GF-D8 (cell line): ENCODE measurements around the gene FAM193A.
"Not testable (repeated sequence)": the region's sequence is repeated elsewhere in the genome, so short reads cannot be mapped to it uniquely, and the experiment has no call there.

Experiments used
- DNase-seq: peaks from one replicate; lab custom pipeline; 2025; lab: John Stamatoyannopoulos, UW

The FAM193A gene

DNA sequence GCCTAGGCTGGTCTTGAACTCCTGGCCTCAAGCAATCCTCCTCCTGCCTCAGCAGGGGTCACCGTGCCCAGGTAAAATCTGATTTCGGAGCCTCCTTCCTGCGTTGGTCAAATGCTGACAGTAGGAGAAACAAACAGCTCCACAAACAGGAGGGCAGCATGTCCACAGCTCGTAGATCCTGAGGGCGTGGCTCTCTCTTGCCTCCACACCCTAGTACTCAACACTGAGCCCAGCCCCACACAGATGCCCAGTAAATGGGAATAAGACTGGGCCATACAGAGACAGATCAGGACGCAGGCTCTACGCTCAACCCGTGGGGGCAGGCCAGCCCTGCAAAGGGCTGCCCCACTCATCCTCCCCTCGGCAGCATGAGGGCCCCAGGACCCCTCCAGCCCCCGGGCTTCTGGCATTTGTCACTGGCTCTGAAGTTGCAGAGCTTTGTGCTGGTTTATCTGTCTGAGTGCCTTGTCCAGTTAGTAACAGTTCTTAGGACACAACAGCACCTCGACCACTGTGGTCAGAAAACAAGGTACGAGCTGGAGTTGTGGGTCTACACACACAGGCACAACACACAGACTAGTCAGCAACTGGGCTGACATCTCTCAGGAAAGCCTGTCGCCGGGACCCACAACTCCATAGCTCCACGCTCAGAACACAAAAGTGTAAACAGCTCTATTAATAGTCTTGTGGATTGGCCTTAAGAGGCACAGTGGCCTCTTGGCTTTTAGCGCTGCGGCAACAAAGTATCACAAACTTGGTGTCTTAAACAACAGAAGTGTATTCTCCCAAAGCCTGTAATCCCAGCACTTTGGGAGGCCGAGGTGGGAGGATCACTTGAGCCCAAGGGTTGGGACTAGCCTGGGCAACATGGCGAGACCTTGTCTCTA is 214.5 kb downstream of the FAM193A start:
- no peak for DNase-seq

DNA sequence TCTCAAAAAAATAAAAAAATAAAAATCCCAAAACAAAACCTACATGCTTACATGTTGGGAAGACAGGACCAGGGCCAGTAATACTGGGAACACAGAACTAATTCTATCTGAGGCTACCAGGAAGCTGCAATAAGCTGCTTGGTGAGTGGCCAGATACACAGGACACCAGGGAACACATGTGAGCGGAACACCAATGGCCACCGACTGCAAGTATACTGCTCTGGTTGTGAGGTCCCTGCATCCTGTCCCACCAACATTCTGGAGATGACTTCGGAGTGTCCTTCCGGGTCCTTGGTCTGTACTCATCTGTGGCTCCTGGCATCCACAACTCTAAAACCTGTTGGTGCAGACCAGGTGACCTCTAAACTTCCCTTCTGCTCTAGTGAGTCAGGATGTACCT is 217.0 kb downstream of the FAM193A start:
- no peak for DNase-seq

DNA sequence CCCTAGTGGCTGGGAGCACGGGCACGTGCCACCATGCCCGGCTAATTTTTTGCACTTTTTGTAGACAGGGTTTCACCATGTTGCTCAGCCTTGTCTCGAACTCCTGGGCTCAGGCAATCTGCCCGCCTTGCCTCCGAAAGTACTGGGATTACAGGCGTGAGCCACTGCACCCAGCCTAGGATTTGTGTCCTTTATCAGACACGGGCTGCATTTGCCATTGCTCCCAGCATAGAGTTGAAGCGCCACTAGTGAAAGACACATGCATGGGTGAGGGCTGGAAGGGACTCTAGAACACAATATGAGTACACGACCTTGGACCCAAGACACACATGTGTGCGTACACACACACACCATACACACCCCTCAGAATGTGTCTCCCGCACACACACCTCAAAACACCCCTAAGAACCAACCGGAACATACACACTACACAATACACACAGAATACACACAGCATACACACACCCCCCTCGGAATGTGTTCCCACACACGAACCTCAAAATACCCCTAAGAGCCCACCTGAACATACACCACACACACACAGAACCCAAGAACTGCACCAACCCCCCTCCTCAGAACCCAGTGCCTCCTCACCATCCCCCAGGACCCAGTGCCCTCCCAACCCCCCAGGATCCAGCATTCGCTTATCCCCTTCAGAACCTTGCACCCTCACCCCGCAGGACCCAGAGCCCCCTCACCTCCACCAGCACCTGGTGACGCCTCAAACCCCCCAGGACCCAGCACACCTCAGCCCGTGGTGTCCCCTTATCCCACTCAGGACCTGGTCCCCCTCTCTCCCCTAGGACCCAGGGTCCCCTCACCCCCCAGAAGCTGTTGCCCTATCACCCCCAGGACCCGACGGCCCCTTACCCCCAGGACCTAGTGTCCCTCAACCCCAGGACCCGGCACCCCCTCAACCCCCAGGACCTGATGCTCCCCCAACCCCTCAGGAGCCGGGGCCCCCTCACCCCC is 218.7 kb downstream of the FAM193A start:
- DNase-seq: no peak

DNA sequence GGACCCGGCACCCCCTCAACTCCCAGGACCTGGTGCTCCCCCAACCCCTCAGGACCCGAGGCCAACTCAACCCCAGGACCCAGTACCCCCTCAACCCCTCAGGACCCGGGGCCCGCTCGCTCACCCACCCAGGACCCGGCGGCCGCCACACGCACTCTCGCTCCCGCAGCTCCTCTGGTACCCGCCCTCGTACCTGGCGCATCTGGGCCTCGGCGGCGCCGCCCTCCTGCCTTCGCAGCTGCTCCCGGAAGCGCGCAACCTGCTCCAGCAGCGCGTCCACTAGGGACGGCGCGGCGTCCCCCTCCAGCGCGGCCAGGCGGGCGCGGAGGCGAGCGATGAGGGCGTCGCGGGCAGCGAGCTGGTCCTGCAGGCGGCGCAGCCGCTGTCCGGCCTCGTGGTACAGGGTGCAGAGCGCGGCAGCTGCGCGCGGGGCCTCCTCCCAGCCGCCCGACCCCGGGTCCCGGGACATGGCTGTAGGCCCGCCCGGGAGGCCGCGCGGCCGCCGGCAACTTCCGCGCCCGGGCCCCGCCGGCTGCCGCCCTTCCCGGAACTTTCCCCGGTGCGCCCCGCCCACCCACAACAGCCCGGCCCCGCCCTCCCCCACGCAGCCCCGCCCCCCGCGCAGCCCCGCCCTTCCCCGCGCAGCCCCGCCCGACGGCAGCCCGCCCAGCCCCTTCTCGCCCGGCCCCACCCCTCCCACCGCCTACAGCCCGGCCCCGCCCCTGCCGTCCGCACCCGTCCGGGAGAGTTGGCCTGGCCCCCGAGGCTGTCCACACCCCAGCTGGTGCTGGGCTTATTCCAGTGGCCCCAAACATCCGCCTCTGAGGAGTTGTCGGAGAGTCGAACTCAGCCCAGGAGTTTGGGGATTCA is 219.6 kb downstream of the FAM193A start, which contains the start of gene TNIP2:
TSS of gene TNIP2 (minus strand) at position 516 of the 870 bp plus-strand sequence. CDS start at position 469, 47 bp downstream.
- DNase-seq: no peak

DNA sequence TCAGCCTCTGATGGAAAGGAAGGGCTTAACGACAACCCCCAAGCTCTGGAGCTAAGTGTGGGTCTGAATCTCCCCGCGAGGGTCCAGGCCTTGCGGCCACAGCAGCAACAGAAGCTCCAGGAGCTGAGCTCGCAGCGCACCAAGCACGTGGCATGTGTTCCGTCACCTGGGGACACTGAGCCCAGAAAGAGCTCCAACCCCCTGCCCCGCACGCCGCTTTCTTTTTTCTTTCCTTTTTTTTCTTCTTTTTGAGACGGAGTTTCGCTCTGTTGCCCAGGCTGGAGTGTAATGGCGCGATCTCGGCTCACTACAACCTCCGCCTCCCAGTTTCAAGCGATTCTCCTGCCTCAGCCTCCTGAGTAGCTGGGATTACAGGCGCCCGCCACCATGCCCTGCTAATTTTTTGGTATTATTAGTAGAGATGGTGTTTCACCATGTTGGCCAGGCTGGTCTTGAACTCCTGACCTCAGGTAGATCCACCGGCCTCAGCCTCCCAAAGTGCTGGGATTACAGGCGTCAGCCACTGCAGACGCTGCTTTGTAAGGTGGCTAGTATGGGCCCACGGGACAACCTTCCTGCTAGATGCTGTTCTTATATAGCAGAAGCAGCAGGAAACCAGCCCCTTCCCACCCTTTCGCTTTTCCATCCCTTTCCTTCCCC is 220.4 kb downstream of the FAM193A start:
- DNase-seq: no peak

DNA sequence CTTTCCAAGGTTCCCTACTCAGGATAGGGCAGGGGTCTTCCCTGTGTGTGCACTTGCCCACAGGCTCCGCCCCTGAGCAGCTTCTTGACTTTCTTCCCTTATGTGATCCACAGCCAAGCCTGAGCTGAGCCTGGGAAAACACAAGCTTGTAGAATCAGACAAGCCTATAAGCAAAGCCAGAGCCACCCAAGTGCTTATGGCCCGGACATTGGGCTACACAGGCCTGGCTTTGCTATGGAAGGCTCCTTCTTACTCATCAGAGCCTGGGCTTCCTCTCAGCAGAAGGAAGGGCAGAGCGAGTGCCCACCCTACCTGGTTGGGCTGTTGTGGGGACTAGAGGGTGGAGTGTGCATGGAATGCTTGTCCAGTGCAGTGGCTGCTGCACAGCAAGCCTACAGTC is 221.0 kb downstream of the FAM193A start:
- DNase-seq: no peak

DNA sequence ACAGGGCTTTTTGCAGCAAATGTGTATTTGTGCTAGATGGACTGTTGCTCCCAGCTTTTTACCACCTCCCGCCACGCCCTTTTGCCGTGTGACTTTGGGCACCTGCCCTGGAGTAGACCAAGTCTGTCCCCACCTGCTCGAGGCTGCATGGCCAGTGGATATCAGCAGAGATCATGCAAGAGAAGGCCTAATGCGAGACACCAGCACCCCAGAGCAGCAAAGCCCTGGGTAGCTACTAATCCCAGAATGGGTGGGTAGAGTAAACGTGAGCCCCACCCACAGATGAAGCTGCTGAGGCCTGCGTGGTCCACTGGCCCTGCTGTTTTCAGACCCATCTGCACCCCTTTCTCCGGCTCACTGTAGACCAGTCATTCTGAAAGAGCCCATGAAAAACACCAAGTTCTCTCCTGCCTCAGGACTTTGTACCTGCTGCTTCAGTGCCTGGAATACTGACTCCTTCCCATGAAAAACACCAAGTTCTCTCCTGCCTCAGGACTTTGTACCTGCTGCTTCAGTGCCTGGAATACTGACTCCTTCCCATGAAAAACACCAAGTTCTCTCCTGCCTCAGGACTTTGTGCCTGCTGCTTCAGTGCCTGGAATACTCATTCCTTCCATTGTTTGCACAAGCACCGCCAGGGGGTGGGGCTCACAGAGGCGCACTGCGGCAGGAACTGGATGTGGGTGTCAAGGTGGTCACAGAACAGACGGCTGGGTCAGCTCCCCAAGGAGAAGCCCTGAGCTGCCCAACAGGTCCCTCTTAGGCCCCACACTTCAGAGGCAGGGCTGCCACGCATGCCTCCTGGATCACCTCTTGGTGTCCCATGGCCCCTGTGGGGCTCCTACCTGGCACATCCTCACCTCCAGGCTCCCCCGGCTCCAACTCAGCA is 224.8 kb downstream of the FAM193A start:
- no peak for DNase-seq

DNA sequence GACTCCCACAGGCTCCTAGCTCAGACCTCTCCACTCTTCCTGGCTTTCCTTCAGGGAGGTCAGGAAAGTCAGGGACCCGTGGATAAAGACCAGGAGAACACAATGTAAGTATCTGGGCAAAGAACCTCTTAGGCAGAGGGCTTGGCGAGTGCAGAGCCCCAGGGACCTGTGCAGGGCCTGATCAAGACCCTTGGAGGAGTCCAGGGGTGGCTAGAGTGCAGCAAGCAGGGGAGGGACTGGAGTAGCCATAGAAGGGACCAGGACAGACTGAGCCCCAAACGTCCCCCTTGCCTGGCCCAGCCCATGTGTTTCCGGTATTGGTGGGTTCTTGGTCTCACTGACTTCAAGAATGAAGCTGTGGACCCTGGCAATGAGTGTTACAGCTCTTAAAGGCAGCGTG is 225.6 kb downstream of the FAM193A start:
- DNase-seq: no peak

DNA sequence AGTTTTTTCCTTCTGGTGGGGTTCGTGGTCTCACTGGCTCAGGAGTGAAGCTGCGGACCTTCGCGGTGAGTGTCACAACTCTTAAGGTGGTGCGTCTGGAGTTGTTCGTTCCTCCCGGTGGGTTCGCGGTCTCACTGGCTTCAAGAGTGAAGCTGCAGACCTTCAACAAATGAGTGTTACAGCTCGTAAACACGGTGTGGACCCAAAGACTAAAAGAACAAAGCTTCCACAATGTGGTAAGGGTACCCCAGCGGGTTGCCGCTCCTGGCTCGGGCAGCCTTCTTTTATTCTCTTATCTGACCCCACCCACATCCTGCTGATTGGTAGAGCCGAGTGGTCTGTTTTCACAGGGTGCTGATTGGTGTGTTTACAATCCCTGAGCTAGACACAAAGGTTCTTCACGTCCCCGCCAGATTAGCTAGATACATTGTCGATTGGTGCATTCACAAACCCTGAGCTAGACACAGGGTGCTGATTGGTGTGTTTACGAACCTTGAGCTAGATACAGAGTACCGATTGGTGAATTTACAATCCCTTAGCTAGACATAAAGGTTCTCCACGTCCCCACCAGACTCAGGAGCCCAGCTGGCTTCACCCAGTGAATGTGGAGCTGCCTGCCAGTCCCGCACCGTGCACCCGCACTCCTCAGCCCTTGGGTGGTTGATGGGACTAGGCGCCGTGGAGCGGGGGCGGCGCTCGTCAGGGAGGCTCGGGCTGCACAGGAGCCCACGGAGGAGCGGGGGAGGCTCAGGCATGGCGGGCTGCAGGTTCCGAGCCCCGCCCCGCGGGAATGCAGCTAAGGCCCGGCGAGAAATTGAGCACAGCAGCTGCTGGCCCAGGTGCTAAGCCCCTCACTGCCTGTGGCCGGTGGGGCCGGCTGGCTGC is 226.3 kb downstream of the FAM193A start:
- DNase-seq: not testable (repeated sequence)

DNA sequence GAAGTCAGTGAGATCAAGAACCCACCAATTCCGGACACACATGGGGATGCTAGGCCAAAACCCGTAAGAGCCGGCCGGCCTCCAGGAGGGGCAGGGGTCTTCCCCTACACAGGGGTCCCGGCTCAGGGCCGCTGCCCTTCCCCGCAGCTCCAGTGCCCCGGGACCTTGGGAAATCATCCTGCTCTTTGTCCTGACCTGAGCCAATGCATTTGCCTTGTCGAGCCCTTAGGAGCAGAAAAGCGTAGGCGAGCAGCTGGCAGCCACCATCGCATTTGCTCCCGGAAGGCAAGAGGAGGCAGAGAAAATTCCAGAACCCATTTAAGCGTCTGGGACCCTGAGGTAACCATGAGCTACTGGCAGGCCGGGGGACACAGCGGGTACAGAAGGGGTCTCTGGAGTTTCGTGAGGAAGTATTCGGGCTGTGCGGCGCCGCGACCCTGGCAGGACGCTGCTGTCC is 227.1 kb downstream of the FAM193A start:
- no peak for DNase-seq

DNA sequence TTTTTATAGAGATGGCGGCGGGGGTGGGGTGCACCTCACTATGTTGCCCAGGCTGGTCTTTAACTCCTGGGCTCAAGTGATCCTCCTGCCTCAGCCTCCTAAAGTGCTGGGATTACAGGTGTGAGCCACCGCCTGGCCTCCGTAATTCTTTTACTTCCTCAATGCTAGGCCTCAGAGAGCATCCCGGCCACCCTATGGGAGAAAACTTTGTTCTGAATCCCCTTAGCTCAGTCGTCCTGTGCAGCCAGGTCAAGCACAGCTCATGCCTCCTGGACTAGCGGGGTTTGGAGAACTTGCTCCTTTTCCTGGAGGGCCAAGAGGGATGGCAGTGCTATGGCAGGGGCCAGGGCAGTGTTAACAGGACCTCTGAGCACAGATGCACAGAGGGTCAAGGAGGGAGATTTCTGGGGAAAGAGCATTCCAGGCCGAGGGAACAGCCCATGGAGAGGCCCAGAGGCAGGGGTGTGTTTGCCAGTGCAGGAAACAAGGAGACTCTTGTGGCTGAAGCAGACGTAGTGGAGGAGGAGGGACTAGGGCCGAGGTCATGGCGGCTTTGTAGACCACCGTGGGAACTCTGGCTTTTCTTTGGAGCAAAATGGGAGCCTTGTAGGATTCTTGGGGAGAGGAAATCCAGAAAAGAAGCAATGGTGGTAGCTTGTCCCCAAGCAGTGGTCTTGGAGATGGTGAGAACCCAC is 229.5 kb downstream of the FAM193A start:
- no peak for DNase-seq

DNA sequence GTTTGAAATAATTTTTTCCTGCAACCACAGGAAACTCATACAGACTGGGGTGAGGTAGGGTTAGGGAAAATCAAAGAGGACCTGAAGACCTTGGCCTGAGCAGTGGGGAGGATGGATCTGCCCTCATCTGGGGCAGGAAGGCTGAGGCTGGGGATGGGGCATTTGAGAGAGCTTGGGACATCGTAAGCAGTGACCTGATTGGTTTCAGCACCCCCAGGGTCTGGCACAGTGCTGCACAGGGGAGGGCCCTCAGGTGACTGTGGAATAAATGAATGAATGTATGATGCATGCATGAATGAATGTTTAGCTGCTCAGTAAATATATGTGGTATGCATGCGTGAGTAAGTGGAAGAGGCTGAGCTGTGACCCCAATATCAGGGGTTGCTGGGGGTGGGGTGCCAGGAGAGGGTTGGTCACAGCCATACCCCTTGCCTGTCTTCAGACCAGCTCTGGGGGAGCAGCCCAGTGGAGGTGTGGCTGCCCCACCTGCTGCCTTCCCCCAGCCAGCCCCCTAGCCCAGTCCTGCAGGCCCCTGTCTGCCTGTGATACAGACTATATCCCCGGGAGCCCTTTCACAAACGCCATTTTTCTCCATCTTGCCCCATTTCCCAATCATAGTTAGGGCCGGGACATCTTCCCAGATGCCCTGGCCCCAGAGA is 230.7 kb downstream of the FAM193A start:
- no peak for DNase-seq

DNA sequence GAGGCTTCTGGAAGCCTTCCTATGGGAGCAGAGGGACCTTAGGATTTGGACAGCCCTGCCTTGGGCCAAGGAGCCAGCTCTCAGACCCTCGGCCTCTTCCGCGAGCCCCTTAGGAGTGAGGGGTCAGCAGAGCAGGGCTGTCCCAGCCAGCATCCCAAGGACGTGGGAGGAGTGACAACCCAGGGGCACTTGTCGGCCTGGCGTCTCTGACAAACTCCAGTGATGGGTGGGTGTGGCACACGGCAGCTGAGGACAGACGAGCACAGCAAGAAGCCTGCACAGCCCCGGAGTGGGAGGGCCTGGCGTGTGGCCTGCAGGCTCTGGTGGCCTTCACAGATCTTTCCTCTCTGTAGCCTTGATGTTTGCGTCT is 231.2 kb downstream of the FAM193A start:
- DNase-seq: no peak

DNA sequence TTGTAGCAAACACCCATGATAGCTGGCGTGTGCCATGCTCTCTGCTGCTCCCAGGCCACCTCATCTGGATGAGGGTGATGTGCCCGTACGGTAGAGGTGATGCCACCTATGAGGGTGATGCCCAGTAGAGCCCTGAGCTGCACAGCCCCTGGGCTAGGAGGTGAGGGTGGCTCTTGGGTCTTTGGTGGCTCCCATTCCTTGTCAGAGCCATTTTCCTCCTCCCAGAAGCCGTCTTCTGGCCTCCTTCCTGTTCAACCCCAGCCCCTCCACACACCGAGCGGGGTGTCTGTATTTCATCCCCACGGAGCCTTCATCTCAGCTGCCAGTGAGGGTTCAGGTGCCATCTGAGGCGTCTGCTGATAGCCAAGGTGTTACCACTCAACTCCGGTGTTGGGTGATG is 231.7 kb downstream of the FAM193A start:
- DNase-seq: no peak

DNA sequence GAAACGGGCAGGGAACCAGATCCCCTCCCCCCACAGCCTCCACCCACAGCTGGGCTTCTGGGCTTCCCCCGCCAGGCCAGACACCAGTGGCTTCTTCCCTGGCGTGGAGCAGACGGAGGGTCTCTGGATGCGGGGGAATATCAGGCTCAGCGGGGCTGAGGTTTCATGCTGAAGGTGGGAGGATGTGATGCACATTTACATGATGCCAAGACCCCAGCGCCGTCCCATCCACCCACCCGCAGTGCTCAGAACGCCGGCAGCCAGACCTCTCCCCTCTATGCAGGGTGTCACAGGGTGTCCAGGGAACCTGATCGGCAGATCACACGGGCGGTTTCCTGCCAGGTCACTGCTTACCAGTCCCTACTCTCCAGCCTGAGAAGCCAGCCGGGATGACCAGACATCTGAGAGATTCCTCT is 232.5 kb downstream of the FAM193A start:
- DNase-seq: no peak

DNA sequence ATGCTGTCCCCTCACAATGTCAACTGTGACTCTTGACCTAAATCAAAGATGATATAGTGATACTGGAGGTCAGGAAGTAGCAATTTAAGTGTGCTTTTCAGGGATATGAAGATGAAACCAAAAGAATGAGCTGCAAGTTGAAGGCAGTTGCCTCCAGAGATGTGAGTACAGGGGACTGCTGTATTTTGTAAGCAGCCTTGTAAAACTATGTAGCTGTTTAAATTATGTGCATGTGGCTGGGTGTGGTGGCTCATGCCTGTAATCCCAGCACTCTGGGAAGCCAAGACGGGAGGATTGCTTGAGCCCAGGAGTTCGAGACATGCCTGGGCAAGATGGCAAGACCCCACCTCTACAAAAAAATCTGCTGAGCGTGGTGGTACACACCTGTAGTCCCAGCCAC is 234.8 kb downstream of the FAM193A start:
- DNase-seq: no peak

DNA sequence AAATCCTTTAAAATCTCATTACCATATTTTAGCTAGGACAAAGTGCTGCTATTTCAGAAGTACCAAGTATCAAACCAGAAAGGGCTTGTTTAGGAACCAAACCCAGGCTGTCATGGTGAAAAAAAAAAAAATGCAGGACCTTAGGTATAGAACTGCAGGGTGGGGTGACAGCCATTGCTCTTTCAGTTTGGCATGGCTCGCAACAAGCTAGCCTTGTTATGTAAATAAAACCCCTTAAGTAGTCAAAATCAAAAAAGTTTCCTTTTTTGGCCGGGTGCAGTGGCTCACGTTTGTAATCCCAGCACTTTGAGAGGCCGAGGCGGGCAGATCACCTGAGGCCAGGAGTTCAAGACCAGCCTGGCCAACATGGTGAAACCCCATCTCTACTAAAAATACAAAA is 244.2 kb downstream of the FAM193A start:
- not testable (repeated sequence) for DNase-seq

DNA sequence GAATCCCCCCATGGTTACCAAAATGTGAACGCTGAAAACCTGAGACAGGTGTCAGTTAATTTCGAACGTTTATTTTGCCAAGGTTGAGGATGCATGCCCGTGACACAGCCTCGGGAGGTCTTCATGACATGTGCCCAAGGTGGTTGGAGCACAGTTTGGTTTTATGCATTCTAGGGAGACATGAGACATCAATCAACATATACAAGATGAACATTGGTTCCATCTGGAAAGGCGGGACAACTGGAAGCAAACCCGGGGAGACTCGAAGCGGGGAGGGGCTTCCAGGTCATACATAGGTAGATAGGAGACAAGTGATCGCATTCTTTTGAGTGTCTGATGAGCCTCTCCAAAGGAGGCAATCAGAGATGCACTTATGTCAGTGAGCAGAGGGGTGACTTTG is 245.5 kb downstream of the FAM193A start:
- DNase-seq: no peak
